Esophagus squamous epithelium (tissue), 5 donors: Measurements from ENCODE around the gene RUNX1. TPM values are rescaled to one million over a fixed set of nuclear protein-coding genes. Genes with fewer than 3 reads are reported as not detected.

Source experiments
- DNase-seq: peaks from one replicate; lab custom pipeline; 2025; lab: John Stamatoyannopoulos, UW
- H3K27ac ChIP-seq, 4 donors: fragments of 200-600 bp; sonication (generic); one replicate each; pipeline ENCODE4 v1.5.1; 2016 to 2019; ENCODE audit warnings: mild to moderate bottlenecking in 1 of 4
- H3K27me3 ChIP-seq, 4 donors: fragments of 200-600 bp; sonication (generic); 1 replicate in 3 of 4; 2 replicates in 1 of 4; pipeline versions ENCODE4 v1.5.1 to v1.6.0; 2017 to 2021; ENCODE audit warnings: antibody characterized with exemption in 1 of 4
- H3K36me3 ChIP-seq, 3 donors: fragments of 200-600 bp; sonication (generic); one replicate each; pipeline ENCODE4 v1.5.1; 2016 to 2019
- H3K4me1 ChIP-seq, 3 donors: fragments of 200-600 bp; sonication (generic); one replicate each; pipeline ENCODE4 v1.5.1; 2017 to 2019
- H3K4me3 ChIP-seq, 4 donors: fragments of 200-600 bp; sonication (generic); 1 replicate in 3 of 4; 2 replicates in 1 of 4; pipeline ENCODE4 v1.5.1; 2016 to 2019; ENCODE audit warnings: mild to moderate bottlenecking in 2 of 4, moderate library complexity in 1 of 4
- H3K9me3 ChIP-seq, 3 donors: fragments of 200-600 bp; sonication (generic); one replicate each; pipeline ENCODE4 v1.5.1; 2016 to 2019
- CTCF ChIP-seq, 6 experiments: fragments of 450-650 bp in 4 of 6; fragments of 200-600 bp in 2 of 6; sonication (generic) in 2 of 6; IDR thresholded peaks; one replicate each; pipeline ENCODE4 v1.5.1; 2016 to 2019; ENCODE audit warnings: antibody characterized with exemption in 6 of 6, mild to moderate bottlenecking in 4 of 6, moderate library complexity in 4 of 6
- POLR2A ChIP-seq, 4 donors: fragments of 450-650 bp; IDR thresholded peaks; one replicate each; pipeline ENCODE4 v1.6.1; 2017; ENCODE audit warnings: antibody characterized with exemption in 4 of 4, mild to moderate bottlenecking in 4 of 4, moderate library complexity in 3 of 4
- WGBS, 2 donors: methylation state at CpG; one replicate each; pipeline ENCODE4 v1.1.5; 2018; 5-methylcytosine and 5-hydroxymethylcytosine counted together
- intact Hi-C: fragments of 100-400 bp; cut with DNase I; formaldehyde crosslinking; loops from one replicate; pipeline ENCODE4 v1.15.0; 2022
- total RNA-seq, 4 donors: library from RNA; depleted of rRNA; stranded (reverse); fragments of >200 nt; gene quantifications; one replicate each; pipeline ENCODE4 v1.1.0, GENCODE V29; 2016
- donor health status: DM: yes; HTN: yes; CAD: no.

The RUNX1 gene
- total RNA-seq, 4 donors from 2014 or later = 8.2 to 25.4 (median 18.3) TPM

GRCh38 chr21:34885125-34885524 lies 164.0 kb downstream of the RUNX1 start:
- WGBS, 2 donors = 29 to 32% methylated on average over 6 of the region's 6 CpGs
- H3K9me3 ChIP-seq = no peaks in the 10 kb centered on the region
- H3K27me3 ChIP-seq = peaks cover 0 to 41% (median 0%) of the 10 kb centered on the region in 4 donors
- peak overlapping the region; percentile 73 to 97 (median 96) for H3K27ac ChIP-seq
- DNase-seq = no peak
- H3K36me3 ChIP-seq = no peaks in the 10 kb centered on the region
- intact Hi-C loops = loop anchor here (5.0 kb wide), 1 partner anchor 512 kb away; no protein-coding TSS in a partner anchor
- H3K4me1 ChIP-seq = peaks cover 3 to 82% (median 14%) of the 10 kb centered on the region in 3 donors
- TF ChIP-seq CTCF (IDR thresholded peaks at IDR 0.05) (no peak), POLR2A (IDR thresholded peaks at IDR 0.05) (no peak)
- peak overlapping the region; percentile 67 to 82 (median 73) for H3K4me3 ChIP-seq

- peaks cover 3 to 76% (median 14%) of the 10 kb centered on the region in 3 donors for H3K4me1 ChIP-seq
- peak overlapping the region; percentile 67 to 82 (median 73) for H3K4me3 ChIP-seq
- no peak for DNase-seq
- H3K9me3 ChIP-seq = no peaks in the 10 kb centered on the region
- peaks cover 0 to 36% (median 0%) of the 10 kb centered on the region in 4 donors for H3K27me3 ChIP-seq
- intact Hi-C loops = no loop called here
- WGBS, 2 donors = 29 to 33% methylated on average over 3 of the region's 3 CpGs
- H3K27ac ChIP-seq = peak overlapping the region; percentile 75 to 97 (median 96)
- TF ChIP-seq CTCF (IDR thresholded peaks at IDR 0.05) (no peak), POLR2A (IDR thresholded peaks at IDR 0.05) (no peak)
- no peaks in the 10 kb centered on the region for H3K36me3 ChIP-seq
These were observed 164.7 kb downstream of the RUNX1 start for GRCh38 chr21:34884346-34884929.

GRCh38 chr21:34883491-34884271 lies 165.4 kb downstream of the RUNX1 start:
- Histone ChIP-seq H3K4me3 (peak overlapping the region in 3 of 4 donors; percentile 69 to 82 (median 77)), H3K27ac (peak overlapping the region; percentile 75 to 97 (median 96)), H3K36me3 (no peaks in the 10 kb centered on the region), H3K4me1 (peaks cover 6 to 80% (median 14%) of the 10 kb centered on the region in 3 donors), H3K27me3 (peaks cover 0 to 36% (median 0%) of the 10 kb centered on the region in 4 donors), H3K9me3 (no peaks in the 10 kb centered on the region)
- TF ChIP-seq CTCF (IDR thresholded peaks at IDR 0.05) = no peak
- TF ChIP-seq POLR2A (IDR thresholded peaks at IDR 0.05) = no peak
- intact Hi-C loops = no loop called here
- 33 to 64% methylated on average over 6 of the region's 6 CpGs for WGBS, 2 donors
- no peak for DNase-seq

GRCh38 chr21:34882719-34883131 lies 166.4 kb downstream of the RUNX1 start:
- intact Hi-C loops = no loop called here

More at GRCh38 chr21:34882719-34883131, 166.4 kb downstream of the RUNX1 start:
- no peaks in the 10 kb centered on the region for H3K9me3 ChIP-seq
- H3K27ac ChIP-seq = peak overlapping the region; percentile 66 to 97 (median 96)
- peaks cover 7 to 83% (median 14%) of the 10 kb centered on the region in 3 donors for H3K4me1 ChIP-seq
- WGBS, 2 donors = 45 to 62% methylated on average over 2 of the region's 2 CpGs
- H3K4me3 ChIP-seq = peak overlapping the region in 2 of 4 donors; percentile 69 to 77
- TF ChIP-seq POLR2A (IDR thresholded peaks at IDR 0.05) = peak in 1 of 4 donors; percentile 29
- no peak for TF ChIP-seq CTCF (IDR thresholded peaks at IDR 0.05)
- peaks cover 0 to 36% (median 0%) of the 10 kb centered on the region in 4 donors for H3K27me3 ChIP-seq
- DNase-seq = no peak
- H3K36me3 ChIP-seq = no peaks in the 10 kb centered on the region
